Activated naive CD4-positive, alpha-beta T cell treated with anti-CD3 and anti-CD28 coated beads, Interleukin-2, amount 50 U/mL, for 16 hours (primary cell): Measurements from ENCODE around the gene NDFIP1.
A peak's percentile ranks its signal among the peaks of the same experiment; 100 is the strongest.
"Not testable (repeated sequence)": the region's sequence is repeated elsewhere in the genome, so short reads cannot be mapped to it uniquely, and the experiment has no call there.

Source experiments
- DNase-seq: peaks from one replicate; pipeline ENCODE4 v3.0.0-alpha.2; 2020

The NDFIP1 gene, protein sequence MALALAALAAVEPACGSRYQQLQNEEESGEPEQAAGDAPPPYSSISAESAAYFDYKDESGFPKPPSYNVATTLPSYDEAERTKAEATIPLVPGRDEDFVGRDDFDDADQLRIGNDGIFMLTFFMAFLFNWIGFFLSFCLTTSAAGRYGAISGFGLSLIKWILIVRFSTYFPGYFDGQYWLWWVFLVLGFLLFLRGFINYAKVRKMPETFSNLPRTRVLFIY

DNA sequence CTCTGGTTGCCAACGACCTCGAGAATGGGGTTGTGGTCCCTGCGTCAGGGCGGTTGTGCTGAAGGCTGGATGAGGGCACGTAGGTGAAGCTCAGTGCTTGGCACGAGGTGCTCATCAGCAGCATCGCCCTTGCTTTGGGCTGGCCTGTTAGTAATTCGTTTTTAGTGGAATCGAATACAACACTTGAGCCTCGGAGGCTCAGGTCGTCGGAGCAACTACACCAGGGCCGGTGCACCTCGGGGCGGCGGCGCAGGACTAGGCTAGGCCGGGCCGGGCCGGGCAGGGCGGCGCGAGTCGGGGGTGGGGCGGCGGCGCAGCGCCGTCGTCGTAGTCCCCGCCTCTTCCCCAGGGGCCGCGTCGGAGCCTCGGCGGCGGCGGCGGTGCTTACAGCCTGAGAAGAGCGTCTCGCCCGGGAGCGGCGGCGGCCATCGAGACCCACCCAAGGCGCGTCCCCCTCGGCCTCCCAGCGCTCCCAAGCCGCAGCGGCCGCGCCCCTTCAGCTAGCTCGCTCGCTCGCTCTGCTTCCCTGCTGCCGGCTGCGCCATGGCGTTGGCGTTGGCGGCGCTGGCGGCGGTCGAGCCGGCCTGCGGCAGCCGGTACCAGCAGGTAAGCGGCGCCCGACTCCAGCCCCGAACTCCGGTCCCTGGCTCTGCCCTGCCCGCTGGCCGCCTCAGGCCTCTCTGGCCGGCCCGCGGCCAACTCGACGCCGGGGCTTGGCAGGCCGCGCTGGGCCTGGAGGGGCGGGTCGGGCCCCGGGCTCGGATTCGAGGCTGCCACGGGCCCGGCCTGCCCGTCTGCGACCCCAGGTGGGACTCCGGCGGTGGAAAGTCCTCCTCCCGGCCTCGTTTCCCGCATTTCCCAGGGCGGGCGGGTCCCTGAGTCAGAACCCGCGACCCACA lies at the start of gene NDFIP1:
NDFIP1 (plus strand) TSS at position 348 of the 899 bp plus-strand sequence; CDS start at position 544, 196 bp downstream.
- DNase-seq = peak; percentile 87

DNA sequence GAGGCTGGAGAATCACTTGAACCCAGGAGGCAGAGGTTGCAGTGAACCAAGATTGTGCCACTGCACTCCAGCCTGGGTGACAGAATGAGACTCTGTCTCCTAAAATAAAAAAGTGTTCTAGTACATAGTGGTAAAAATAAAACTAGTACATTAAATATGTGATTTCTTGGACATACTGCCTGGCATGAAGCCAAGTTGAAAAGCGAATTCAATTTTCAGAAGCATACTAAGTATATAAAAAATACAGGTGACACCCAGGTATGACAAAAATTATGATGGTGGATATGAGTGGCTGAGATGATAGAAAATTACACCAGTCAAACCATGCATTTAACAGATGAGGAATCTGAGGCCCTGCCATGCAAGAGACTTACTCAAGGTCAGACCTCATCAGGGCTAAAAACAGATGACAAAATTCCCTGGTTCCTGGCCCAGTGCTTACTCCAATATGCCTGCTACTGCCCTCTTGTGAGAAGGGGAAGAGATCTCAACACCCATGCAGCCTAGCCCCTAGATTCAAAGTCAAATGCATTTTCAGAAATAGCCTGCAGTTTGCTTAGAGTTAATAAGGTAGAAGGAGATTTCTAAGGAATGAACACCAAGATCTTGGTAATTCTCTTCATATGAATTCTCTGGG lies 49.2 kb upstream of the NDFIP1 start:
- no peak for DNase-seq

DNA sequence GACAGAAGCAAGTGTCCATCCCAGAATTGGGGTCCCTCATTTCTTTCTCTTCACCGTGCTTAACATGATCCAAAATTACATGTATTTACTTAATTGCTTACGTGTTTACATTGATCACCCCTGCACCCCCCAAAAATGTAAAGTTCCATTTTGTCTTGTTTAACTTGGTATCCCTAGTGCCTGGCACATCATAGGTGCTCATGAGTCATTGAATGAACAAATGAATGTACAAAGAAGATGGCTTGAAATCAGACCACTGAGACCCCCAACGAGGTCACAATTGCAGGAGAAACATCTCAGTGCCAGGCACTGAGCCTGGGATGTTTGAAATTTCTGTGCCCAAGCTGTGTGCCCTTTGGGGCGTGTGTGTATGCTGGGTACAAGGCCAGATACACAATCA lies 45.2 kb upstream of the NDFIP1 start:
- DNase-seq = no peak

DNA sequence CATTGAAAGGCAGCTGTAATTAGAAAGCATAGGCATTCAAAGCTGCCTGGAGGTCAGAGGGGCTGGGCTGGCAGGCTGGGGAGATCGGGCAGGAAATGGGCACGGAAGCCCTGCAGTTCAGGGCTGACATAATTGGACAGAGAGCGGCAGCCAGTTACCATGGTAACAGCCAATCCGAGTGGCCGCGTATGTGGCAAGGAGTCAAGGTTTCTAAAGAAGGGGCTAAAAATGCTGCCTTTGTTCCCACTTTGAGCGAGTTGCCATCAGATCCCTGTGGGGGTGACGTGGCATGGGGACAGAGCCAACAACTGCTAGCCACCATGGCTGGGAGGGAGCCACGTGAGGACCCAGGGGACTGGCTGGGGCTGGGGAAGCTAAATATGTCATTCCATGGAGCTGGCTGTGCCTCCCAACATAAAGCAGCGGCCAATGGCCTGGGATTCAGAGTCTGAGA lies 44.7 kb upstream of the NDFIP1 start:
- DNase-seq = peak; percentile 29

DNA sequence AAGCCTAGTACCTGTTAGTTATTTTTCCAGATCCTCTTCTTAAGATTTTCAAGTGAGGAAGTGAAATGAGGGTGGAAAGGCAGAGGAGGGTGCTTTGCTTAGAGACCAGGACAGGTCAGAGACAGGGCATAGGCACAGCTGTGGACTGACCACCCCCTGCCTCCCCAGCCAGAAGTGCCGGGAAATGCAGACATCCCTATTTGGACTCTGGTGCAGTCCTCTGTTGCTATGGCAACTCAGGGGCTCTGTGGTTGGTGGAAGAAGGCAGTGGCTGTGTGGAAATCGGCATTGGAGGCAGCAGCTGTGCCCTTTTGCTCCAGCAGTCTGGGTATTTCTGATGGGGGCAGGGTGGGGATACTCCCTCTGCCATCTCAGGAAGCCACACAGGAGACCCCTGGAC lies 43.3 kb upstream of the NDFIP1 start:
- DNase-seq = no peak

DNA sequence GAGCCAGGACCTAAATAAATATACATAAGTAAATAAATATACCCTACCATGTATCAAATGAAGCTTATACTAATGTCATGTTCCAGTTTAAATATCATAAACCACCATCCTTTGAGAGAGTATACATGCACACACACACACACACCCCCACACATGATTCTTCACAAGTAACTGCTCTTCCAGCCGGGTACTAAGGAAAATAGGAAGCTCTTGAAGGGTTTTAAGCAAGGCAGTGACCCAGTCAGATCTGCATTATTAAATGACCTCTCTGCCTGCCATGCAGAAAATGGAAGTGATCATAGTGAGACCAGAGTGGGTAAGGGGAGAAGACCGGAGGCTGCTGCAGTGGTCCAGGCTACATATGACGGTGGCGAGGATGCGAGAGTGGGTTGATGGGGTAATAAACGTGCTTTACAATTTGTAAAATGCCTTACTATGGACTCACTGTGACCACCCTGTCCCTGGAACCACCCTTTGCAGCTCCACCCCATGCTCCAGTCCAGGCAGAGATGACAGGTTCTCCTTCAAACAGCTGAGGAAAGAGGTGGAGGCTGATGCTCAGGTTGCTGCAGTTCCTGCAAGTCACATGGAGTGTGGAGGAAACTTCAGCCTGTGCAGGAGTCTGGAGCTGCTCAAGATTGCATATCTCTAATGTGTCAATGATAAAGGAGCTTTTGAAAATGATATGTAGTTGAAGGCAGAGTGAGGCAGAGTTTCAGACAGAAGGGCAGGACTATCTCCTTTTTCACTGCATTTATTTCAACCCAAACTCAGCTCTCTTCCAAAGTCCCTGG lies 38.8 kb upstream of the NDFIP1 start:
- no peak for DNase-seq

DNA sequence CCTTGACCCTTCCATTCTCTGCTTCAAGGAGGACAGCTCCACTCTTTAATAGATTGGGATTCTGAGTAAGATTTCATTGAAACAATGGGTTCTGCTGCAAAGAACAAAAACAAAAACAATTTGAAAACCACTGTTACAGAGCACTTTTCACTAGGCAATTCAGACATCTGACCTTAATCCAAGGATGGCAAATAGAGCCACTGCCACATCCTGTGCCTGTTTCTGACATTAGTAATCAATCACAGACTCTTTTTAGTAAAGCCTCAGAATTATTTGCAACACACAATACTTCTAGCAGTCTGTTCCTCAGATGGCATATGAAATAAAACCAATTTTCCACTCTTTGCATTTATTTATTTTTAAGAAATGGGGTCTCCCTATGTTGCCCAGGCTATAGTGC lies 37.8 kb upstream of the NDFIP1 start:
- no peak for DNase-seq

DNA sequence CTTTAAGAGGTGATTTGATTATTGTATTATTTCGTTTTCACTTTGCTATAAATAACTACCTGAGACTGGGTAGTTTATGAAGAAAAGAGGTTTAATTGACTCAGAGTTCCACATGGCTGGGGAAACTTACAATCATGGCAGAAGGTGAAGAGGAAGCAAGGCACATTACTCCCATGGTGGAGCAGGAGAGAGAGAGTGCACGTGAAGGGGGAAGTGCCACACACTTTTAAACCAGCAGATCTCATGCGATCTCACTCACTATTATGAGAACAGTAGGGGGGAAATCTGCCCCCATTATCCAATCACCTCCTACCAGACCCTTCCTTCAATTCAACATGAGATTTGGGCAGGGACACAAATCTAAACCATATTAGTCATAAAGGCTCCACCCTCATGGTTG lies 36.1 kb upstream of the NDFIP1 start:
- DNase-seq = no peak

DNA sequence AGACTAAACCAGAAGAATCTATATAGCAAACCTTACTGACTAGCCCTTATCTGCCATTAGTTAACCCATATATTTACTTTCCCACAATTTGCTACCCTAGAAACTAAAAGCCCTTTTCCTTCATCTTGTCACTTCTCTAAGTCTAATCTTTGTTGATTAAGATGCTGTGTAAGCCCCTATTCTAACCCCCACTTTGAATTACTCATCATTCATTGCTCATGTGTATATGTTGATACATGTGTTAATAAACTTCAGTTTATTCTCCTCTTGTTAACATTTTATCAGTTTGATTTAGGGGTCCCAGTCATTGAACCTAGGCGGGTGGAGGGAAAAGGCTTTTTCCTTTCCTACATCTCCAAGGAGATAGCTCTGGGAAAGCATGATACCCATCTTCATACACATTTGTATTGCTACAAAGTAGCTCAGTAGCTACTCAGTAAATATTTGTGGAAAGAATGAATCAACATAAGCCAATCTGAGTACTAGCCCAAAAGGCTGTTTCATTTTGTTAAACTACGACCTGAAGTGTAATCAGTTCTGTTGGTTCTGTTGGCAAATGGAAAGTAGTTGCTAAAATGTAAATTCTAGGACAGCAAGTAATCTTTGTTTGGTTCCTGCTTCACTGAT lies 35.1 kb upstream of the NDFIP1 start:
- DNase-seq = no peak

DNA sequence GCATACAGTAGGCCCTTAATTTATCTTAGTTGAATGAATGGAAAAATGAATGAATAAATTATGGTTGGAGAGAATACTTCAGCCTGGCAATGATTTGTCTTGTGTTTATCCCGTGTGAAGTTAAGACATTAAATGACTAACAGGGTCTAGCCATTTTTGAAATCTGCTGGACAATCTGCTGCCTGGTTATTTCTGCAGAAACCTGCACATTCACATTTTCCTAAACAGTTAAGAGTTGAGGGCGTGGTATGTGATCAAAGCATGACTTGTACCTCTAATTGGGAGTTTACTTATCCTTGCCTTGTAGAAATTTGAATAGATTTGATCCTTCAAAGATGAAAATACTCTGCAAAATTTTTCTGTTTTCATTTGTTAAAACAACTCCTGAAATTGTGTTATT lies 34.6 kb upstream of the NDFIP1 start:
- DNase-seq = no peak

DNA sequence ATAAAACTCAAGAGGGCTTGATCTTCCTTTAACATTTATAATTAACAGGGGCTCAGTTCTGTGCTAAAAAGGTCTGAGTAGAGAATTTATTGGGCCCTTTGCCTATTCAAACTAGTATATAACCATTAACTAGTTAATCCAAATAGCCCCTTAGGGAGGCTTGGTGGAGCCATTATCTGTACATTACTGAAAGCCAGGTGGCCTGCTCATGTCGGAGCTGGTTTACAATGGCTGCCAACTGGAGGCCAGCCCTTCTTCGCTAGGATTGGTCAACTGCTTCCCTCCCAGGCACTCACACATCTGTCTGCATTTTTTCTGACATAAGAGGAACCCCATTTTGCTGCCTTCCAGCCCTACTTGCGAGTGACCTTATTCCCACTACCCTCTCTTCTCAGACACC lies 30.4 kb upstream of the NDFIP1 start:
- DNase-seq = no peak

DNA sequence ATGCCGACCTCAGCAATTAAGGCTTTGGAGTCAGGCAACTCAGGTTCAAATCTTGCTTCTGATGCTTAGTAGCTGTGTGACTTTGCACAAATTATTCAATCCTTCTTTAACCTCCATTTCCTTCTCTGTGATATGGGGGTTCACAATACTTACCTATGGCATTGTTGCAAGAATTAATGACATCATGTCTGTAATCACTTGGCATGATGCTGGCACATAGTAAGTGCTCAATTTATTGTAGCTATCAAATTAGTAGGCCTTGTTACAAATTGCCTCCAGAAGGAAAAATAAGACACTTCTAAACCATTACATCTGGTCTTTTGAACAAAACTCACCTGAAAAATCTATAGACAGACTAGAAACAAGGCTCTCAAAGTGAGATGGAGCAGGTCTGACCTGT lies 29.9 kb upstream of the NDFIP1 start:
- DNase-seq = no peak

DNA sequence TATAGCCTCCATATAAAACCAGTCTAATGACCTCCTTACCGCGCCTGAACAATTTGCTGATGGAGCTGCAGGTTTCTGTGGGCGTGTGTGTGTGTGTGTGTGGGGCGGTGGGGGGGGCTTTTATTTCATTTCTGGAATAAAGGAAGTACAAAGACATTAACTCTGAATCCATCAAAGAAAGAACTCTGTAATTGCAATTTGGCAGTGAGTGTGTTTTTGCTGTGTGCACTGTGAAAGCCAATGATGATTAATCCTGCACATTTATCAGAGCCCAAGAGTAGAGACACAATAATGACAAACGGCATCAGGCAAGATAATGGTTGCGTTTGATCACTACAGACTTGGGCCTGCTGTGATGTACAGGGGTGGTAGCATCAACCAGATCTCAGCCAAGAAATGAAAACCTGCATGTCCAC lies 29.3 kb upstream of the NDFIP1 start:
- DNase-seq = no peak

DNA sequence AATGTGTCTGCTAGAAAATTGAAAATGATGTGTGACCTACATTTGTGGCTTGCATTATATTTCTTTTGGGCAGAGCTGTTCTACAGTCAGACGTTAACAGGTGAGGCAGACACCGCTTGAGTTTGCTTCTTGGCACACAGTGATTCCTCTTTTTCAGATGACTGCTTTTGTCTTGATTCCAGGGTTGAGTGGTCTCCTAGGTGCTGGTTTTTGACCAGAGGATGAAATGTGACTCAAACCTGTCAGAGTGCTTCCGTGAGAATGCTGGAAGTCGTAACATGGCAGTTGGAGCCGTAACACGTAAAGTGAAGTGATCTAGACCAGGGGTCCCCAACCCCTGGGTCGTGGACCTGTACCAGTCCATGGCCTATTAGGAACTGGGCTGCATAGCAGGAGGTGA lies 28.3 kb upstream of the NDFIP1 start:
- no peak for DNase-seq

DNA sequence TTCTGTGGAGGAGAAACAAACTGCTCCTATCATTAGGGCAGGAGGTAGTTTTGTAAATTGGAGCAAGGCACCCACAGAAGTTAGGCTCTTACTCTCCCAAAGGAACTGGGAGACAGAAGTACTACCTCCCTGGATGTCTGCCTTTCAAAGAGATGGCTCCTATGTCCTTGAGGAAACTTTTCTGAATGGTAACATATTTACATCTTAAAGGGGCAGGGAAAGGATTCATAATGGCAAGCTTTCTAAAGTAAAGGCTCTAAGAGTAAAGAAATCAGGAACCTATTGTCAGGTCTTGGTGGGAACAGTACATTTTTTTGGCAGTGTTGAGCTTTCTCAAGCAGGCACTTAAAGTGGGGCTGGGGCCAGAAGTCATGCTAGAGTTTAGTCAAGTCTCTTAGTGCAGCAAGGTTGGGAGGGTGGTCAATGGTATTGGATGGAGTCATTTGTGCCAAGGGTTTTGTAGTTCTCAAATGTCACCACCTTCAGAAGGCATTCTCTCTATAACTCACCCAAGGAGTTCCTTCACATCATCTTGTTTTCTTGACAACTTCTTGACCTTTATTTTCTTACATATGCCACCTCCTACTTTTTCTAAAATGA lies 26.3 kb upstream of the NDFIP1 start:
- no peak for DNase-seq

DNA sequence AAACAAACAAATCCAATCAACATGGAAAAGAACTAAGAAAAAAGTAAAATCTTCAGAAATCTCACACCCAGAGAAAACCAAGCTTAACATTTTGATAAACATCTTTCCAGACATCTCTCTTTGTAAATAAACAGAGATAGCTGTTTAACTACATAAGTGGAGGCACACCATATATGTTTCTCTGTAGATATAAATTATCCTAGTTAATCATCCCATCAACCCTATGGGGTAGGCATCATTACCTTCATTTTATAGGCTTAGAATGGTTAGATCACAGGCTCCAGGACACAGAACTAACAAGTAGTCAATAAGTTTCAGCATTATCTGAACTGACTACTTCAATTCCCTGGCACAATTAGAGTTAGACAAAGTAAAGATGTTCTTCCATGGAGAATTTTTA lies 22.4 kb upstream of the NDFIP1 start:
- DNase-seq = no peak

DNA sequence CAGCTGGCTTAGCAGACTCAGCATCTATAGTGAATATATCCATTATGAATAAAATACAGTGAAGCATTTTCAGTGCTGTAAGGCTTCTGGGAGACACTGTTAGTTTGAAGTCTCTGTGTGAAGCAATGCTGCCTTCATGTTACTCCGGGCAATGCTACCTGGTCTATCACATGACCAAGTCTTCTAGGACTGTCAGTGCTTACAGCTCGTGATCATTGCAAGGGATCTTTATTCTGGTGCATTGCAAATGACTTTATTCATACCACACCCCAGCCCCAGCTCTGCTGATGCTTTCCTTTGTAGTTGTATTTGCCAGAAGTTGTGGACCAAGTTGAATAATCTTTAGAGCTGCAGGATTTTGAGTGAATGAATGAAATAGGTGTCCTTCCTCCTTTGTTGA lies 21.9 kb upstream of the NDFIP1 start:
- no peak for DNase-seq

DNA sequence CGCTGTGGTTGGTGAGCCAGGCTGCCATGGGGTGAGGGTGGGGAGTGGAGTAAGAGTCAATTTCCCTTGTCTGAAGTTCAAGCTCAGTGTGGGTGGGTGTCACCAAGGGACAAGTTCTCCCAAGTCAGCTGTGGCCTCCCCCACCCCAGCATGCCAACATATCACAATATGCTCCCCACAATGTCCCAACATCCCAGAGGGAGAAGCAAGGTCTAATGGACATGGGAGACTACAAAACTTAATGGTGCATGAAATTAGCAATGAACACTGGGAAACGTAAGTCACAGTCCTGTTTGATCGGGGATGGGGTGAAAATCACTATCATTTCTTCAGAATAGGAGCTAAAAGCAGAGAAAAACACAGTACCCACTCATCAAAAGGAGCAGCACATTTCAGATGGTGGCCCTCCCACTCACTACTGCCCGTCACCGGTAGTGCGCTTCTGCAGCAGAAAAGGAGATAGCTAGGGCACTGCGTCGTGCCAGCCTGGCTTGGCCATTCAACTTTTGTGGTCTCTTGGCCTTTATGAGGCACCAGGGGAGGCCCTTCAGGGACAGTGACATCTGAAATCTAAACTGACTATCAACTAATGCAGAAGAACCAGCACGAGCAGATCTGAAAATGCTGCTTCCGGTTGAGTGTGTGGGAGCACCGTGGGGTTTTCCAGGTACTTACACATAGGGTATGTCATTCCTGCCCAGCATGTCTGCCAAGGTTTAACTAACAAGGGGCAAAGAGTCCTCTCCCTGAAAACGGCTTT lies 20.5 kb upstream of the NDFIP1 start:
- DNase-seq = no peak

DNA sequence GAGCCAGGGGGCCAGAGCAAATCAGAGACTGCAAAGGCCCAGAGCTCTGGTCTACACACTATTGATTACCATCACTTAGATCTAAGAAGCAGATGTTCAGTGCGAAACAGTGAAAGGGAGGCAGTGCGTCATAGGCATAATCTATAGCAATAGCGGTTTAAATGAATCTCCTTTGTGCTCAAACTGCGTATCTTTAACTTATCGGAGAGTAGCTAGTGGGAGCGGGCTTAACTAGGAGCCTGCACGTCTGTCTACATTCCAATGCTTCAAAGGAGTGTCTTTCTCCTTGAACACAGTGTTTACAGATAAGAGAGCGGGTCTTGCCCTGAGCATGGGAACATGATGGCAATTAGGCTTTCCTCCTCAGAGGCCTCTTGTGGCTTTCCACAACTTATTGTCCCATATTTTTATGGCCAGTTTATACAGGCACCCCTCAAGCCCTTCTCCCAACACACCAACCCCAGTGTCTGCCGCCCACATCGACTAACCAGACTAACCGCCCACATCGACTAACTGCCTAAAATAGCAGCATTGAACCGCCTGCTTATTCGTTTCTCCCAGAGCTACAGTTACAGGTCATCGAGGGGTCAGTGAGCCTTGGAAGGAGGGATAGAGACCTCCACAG lies 19.6 kb upstream of the NDFIP1 start:
- DNase-seq = not testable (repeated sequence)

DNA sequence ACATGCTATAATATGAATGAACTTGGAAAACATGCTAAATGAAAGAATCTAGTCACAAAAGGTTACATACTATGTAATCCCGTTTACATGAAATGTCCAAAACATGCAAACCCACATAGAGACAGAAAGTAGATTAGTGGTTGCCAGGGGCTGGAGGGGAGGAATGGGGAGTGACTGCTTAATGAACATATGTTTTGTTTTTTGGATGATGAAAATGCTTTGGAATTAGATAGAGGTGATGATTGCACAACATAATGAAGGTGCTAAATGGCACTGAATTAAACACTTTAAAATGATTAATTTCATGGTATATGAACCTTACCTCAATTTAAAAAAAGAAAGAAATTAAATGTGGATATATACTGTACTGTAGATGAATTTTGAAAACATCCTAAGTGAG lies 17.6 kb upstream of the NDFIP1 start:
- DNase-seq = no peak

DNA sequence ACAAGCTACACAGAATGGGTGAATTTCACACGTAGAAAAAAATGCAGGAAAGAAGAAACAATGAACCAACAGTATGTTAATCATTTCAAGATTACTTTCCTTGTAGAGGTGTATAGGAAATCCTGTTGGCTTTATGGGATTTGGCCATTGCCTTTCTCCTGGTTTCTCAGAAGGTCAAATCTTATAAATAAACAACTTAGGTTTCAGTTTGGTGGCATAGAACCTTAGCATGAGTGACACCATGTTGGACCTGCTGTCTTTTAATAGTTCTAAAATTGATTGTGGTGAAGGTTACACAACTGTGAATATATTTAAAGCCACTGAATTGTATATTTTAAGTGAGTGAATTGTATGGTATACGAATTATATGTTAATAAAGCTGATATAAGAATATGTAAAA lies 16.7 kb upstream of the NDFIP1 start:
- DNase-seq = no peak
